DOHH2 (cell line): ENCODE data around the gene BATF2.

Source experiments
- EZH2phosphoT487 ChIP-seq: fragments of 200-600 bp; sonication (generic); IDR thresholded peaks from 2 replicates; pipeline ENCODE4 v1.6.1; 2017; ENCODE audit warnings: borderline replicate concordance, mild to moderate bottlenecking, antibody characterized with exemption, low read length, moderate library complexity, mixed read lengths
- TF ChIP-seq, protein P1 (sequence below): fragments of 200-600 bp; sonication (generic); IDR thresholded peaks from one replicate; pipeline ENCODE4 v1.5.1; 2014; ENCODE audit warnings: antibody characterized with exemption, mild to moderate bottlenecking, low read depth, low read length; ENCODE audit not compliant: poor library complexity, severe bottlenecking

GRCh38 chr11:64989416-64989815 lies 7.4 kb downstream of the BATF2 start:
- TF ChIP-seq, protein P1, sequence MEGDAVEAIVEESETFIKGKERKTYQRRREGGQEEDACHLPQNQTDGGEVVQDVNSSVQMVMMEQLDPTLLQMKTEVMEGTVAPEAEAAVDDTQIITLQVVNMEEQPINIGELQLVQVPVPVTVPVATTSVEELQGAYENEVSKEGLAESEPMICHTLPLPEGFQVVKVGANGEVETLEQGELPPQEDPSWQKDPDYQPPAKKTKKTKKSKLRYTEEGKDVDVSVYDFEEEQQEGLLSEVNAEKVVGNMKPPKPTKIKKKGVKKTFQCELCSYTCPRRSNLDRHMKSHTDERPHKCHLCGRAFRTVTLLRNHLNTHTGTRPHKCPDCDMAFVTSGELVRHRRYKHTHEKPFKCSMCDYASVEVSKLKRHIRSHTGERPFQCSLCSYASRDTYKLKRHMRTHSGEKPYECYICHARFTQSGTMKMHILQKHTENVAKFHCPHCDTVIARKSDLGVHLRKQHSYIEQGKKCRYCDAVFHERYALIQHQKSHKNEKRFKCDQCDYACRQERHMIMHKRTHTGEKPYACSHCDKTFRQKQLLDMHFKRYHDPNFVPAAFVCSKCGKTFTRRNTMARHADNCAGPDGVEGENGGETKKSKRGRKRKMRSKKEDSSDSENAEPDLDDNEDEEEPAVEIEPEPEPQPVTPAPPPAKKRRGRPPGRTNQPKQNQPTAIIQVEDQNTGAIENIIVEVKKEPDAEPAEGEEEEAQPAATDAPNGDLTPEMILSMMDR: no peak
- no peak for TF ChIP-seq EZH2phosphoT487
